ENCODE data around the gene ARMC7. TPM values are rescaled to one million over a fixed set of nuclear protein-coding genes. Genes with fewer than 3 reads are reported as not detected.
"Not testable (repeated sequence)": the region's sequence is repeated elsewhere in the genome, so short reads cannot be mapped to it uniquely, and the experiment has no call there.

The ARMC7 gene
- total RNA-seq, 1 donor from 2014 or later = 7.9 TPM

GRCh38 chr17:75135946-75136345, 26.2 kb downstream of the ARMC7 start:
- no peak for DNase-seq (ENCODE audit: low read depth)
- Histone ChIP-seq H3K36me3 (ENCODE audit: control insufficient read depth, insufficient read depth, low read length) (peaks cover 2% of the 10 kb centered on the region), H3K27me3 (ENCODE audit: control insufficient read depth, insufficient read depth, low read length) (no peaks in the 10 kb centered on the region), H3K4me3 (ENCODE audit: low read depth, low read length) (no peak overlapping the region)
- no peak for TF ChIP-seq CTCF (IDR thresholded peaks at IDR 0.05; ENCODE audit: insufficient read depth, low read length, poor library complexity, severe bottlenecking)

GRCh38 chr17:75137762-75138161, 28.0 kb downstream of the ARMC7 start:
- H3K36me3 ChIP-seq (ENCODE audit: control insufficient read depth, insufficient read depth, low read length); DNase-seq (ENCODE audit: low read depth); H3K27me3 ChIP-seq (ENCODE audit: control insufficient read depth, insufficient read depth, low read length); H3K4me3 ChIP-seq (ENCODE audit: low read depth, low read length): not testable (repeated sequence)

- H3K36me3 ChIP-seq (ENCODE audit: control insufficient read depth, insufficient read depth, low read length) = peaks cover 2% of the 10 kb centered on the region
- H3K27me3 ChIP-seq (ENCODE audit: control insufficient read depth, insufficient read depth, low read length) = no peaks in the 10 kb centered on the region
- no peak overlapping the region for H3K4me3 ChIP-seq (ENCODE audit: low read depth, low read length)
- no peak for TF ChIP-seq CTCF (IDR thresholded peaks at IDR 0.05; ENCODE audit: insufficient read depth, low read length, poor library complexity, severe bottlenecking)
- no peak for DNase-seq (ENCODE audit: low read depth)
These were observed 28.8 kb downstream of the ARMC7 start for GRCh38 chr17:75138519-75138918.

- Histone ChIP-seq H3K36me3 (ENCODE audit: control insufficient read depth, insufficient read depth, low read length) (peaks cover 4% of the 10 kb centered on the region), H3K27me3 (ENCODE audit: control insufficient read depth, insufficient read depth, low read length) (no peaks in the 10 kb centered on the region), H3K4me3 (ENCODE audit: low read depth, low read length) (no peak overlapping the region)
- no peak for DNase-seq (ENCODE audit: low read depth)
- TF ChIP-seq CTCF (IDR thresholded peaks at IDR 0.05; ENCODE audit: insufficient read depth, low read length, poor library complexity, severe bottlenecking) = no peak
These were observed 32.6 kb downstream of the ARMC7 start for GRCh38 chr17:75142236-75142971.

GRCh38 chr17:75144816-75145512, 35.2 kb downstream of the ARMC7 start:
- Histone ChIP-seq H3K4me3 (ENCODE audit: low read depth, low read length) (no peak overlapping the region), H3K27me3 (ENCODE audit: control insufficient read depth, insufficient read depth, low read length) (no peaks in the 10 kb centered on the region), H3K36me3 (ENCODE audit: control insufficient read depth, insufficient read depth, low read length) (peaks cover 4% of the 10 kb centered on the region)
- TF ChIP-seq CTCF (IDR thresholded peaks at IDR 0.05; ENCODE audit: insufficient read depth, low read length, poor library complexity, severe bottlenecking) = no peak
- no peak for DNase-seq (ENCODE audit: low read depth)

GRCh38 chr17:75146592-75146991, 36.8 kb downstream of the ARMC7 start:
- Histone ChIP-seq H3K4me3 (ENCODE audit: low read depth, low read length) (no peak overlapping the region), H3K36me3 (ENCODE audit: control insufficient read depth, insufficient read depth, low read length) (peaks cover 2% of the 10 kb centered on the region), H3K27me3 (ENCODE audit: control insufficient read depth, insufficient read depth, low read length) (no peaks in the 10 kb centered on the region)
- TF ChIP-seq CTCF (IDR thresholded peaks at IDR 0.05; ENCODE audit: insufficient read depth, low read length, poor library complexity, severe bottlenecking) = no peak
- no peak for DNase-seq (ENCODE audit: low read depth)
